HL-60/S4 treated with retinoic acid at 250 ng/mL for 4 days and 3 days (cell line): ENCODE data around the gene NPIPB9.
"Not testable (repeated sequence)": the region's sequence is repeated elsewhere in the genome, so short reads cannot be mapped to it uniquely, and the experiment has no call there.

Experiments
- in situ Hi-C: fragments of 300-500 bp; cut with MboI; formaldehyde crosslinking; loops from 2 replicates; pipeline ENCODE4 v1.7.0; 2022; ENCODE audit warnings: low sequenced_read_pairs

NPIPB9 gene

GRCh38 chr16:28751487-28751886, at the start of gene NPIPB9:
Gene NPIPB9, plus strand, starts transcription at chr16:28751787.
- in situ Hi-C loops, result not testable (repeated sequence)

DNA sequence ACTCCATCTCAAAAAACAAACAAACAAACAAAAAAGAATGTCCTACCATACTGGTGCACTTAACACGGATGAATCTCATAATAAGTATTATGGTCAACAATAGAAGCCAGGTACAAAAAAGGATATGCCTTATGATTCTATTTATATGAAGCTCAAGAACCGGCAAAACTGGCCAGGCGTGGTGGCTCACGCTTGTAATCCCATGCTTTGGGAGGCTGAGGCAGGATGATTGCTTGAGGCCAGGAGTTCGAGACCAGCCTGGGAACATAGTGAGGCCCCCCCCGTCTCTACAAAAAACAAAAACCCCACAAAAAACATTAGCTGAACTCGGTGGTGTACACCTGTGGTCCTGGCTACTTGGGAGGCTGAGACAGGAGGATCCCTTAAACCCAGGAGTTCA, 47.3 kb upstream of the NPIPB9 start:
- in situ Hi-C loops, result not testable (repeated sequence)

- in situ Hi-C loops, result not testable (repeated sequence)
Observed at GRCh38 chr16:28711220-28712083, 40.1 kb upstream of the NPIPB9 start, which contains the start of gene EIF3C. Gene EIF3C, plus strand, starts transcription at chr16:28711464. Its CDS starts 223 bp downstream, at chr16:28711687.

DNA sequence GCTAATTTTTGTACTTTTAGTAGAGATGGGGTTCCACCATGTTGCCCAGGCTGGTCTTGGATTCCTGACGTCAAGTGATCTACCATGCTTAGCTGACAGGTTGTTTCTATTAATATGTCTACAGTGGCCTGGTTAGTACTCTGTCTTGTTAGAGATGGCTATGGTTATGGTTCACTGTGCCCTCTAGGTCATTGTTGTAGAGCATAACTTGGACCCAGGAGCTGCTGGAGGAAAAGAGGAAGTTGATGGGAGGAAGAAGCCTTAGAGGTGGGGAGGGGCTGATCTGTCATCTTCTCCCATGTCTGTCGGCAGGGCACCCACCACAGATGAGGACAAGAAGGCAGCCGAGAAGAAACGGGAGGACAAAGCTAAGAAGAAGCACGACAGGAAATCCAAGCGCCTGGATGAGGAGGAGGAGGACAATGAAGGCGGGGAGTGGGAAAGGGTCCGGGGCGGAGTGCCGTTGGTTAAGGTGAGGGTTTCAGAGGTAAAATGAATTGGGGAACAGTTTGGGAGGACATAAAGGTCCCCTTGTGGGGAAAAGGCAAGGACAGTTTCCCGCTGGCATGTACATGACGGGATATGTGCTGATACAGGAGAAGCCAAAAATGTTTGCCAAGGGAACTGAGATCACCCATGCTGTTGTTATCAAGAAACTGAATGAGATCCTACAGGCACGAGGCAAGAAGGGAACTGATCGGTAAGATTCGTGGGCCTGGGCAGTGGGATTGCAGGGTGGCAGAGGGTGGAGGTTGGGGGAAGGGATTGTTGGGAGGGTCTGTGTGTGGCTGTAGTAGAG, 28.5 kb upstream of the NPIPB9 start:
- in situ Hi-C loops, result not testable (repeated sequence)

DNA sequence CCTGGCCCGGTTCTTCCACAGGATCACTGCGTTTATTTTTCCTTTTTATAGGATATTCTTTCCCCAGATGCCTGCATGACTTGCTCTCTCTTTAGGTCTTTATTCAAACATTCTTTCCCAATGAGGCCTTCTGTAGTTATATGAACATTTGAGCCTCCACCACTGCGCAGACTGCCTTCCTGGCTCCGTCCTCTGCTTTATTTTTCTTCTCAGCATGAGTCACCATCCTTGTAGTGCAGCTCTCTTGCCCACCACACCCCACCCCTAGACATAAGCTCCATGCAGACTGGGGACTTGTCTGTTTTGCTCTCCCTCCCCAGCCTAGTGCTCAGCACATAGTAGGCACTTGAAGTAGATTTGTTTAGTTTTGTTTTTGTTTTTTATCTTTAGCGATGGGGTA, 20.3 kb upstream of the NPIPB9 start:
- in situ Hi-C loops, result not testable (repeated sequence)

DNA sequence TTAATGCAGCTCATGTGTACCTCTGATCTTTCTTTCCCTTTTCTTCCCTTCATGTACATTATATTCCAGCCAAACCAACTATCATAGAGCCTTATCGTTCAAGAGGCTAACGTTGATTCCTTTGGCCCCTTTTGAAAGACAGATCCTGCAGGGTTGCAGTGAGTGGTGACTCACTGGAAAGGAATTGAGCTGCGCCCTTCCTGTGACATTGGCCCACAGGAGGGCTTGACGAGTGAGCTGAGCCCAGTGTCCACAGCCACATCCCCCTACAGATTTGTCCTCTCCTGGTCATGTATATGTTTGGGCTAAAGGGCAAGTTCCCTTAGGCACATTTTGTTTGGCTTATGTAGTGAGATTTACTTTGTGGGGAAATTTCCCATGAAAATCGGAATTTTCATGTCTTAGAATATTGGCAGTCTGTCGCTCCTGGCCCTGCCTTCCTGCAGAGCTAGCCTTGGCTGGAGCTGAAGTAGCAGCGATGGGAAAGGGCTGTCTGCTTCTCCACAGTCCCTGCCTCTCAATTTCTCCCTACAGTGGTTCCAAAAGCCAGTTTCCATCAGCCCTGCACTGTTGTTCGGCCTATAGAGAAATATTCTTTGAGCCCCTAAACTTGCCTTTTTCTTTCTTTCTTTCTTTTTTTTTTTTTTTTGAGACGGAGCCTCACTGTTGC, 19.0 kb upstream of the NPIPB9 start:
- in situ Hi-C loops, result not testable (repeated sequence)

- in situ Hi-C loops, result not testable (repeated sequence)
Observed at GRCh38 chr16:28739787-28740186, 11.8 kb upstream of the NPIPB9 start.

DNA sequence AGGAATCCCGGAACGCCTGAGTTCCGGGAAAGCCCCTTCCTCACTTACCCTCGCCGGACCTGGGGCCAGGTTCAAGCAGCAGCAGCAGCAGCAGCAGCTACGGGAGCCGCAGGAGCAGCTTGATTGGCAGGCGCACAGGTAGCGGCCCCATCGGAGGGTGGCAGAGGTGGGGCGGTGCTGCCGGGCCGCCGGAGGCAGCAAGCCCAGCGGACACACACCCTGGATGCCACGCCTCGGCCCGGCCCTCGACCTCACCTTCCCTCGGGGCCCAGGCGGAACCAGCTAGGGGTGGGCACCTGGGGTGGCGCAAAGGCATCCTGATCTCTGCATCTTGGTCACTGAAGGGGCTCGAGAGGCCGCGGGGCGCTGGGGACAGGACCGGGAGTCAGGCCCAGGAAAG, 11.0 kb upstream of the NPIPB9 start:
- in situ Hi-C loops, result not testable (repeated sequence)

DNA sequence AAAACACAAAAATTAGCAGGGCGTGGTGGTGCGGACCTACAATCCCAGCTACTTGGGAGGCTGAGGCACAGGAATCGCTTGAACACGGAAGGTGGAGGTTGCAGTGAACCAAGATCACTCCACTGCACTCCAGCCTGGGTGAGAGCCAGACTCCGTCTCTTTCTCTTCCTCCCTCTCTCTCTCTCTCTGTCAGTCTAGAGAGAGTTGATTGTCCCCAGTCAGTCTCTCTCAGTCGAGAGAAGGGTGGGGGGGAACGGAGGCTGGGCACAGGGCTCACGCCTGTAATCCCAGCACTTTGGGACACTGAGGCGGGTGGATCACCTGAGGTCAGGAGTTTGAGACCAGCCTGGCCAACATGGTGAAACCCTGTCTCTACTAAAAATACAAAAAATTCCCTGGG, 10.3 kb upstream of the NPIPB9 start:
- in situ Hi-C loops, result not testable (repeated sequence)

DNA sequence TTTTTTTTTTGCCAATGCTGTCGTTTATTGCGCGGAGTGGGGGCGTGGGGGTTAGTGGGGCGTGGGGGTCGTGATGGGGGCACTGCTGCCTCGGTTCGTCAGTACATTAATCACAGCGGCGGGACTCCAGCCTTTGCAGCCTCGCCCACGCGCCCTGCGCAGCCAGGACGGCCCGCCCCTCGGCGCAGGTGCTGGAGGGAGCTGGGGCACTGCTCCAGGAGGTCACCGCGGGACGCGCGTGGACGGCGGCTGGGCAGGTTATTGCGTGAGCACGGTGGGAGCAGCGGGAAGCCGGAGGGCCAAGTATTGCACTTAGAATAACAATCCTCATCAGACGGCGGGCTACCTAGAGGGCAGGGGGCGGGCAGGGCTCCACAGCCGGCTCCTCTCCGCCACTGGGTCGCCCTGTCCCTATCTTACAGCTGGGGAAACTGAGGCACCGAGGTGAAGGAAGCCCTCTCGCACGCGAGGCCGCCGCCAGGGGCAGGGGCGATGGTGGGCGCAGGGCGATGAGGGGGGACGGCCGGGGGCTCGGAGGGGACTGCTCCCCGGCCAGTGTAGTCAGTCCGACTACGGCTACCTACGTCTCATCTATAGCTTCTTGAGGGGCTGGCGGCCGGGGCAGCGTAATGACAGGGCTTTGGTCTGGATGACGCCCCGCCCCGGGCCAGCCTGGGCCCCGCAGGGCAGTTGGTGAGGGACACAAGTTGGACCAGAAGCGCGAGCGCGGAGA, 4.8 kb upstream of the NPIPB9 start:
- in situ Hi-C loops, result not testable (repeated sequence)

- in situ Hi-C loops, result not testable (repeated sequence)
Observed at GRCh38 chr16:28749997-28750465, 1.6 kb upstream of the NPIPB9 start.

GRCh38 chr16:28750469-28751067, 1.0 kb upstream of the NPIPB9 start:
- in situ Hi-C loops, result not testable (repeated sequence)

GRCh38 chr16:28781697-28782096, 30.1 kb downstream of the NPIPB9 start:
- in situ Hi-C loops, result not testable (repeated sequence)

DNA sequence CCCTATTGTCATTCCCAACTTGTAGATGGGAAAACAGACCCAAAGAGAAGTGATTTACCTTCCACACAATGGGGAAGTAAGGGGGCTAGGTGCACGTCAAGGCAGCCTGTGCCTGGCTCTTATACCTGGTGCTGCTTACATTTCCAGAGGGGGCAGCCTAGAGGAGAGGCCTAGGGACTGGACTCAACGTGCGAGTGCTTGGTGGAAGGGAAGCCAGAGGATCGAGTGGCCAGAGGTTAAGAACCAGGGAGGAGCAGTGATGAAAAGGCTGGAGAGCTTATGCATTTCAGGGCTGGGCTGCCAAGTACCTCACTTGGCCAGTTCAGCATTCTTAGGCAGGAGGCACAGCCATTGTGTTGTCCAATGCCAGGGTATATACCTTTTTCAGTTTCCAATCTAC, 30.8 kb downstream of the NPIPB9 start:
- in situ Hi-C loops, result not testable (repeated sequence)

DNA sequence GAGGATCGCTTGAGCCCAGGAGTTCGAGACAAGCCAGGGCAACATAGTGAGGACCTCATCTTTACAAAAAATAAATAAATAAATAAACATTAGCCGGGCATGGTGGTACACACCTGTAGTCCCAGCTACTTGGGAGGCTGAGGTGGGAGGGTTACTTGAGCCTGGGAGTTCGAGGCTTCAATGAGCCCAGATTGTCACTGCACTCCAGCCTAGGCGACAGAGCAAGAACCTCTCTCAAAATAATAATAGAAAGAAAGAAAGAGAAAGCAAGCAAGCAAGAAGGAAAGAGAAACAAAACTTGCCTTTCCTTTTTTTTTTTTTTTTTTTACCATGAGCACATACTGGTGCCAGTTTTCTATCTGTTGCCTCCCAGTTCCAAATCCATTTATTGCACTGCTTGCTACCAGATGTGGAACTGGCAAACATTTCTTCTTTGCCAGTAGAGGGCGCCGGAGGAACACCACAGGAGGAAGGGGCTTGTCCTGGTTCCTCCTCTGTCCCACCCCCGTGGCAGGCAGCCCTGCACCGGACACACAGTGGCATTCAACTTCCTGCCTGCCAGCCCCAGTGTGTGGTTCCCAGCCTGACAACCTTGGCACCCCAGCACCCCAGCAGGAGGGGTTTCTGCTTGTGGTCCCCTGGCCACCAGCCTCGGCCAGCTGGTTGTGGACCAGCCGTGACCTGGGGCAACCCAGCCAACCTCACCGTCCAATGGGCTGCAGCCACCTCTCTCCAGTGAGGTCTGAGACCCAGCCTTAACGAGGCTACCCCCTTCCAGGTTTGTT, 50.8 kb downstream of the NPIPB9 start:
- in situ Hi-C loops, result not testable (repeated sequence)

GRCh38 chr16:28807445-28808120, 56.0 kb downstream of the NPIPB9 start:
- in situ Hi-C loops, result not testable (repeated sequence)

DNA sequence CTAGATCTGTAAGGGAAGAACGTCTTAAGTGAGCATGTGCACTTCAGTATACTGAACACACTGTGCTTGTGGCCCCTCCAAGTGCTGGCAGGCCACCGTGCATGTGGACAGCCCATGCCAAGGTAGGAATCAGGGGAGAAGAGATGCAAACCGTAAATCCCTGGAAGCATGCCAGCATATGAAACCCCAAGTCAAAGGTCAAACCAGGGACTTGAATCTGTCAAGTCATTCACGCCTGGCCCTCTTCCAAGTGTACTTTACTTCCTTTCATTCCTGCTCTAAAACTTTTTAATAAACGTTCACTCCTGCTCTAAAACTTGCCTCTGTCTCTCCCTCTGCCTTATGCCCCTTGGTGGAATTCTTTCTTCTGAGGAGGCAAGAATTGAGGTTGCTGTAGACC, 68.4 kb downstream of the NPIPB9 start:
- in situ Hi-C loops, result no loop called here

- in situ Hi-C loops, result not testable (repeated sequence)
Observed at GRCh38 chr16:28820546-28820945, 69.0 kb downstream of the NPIPB9 start.
